Measurements from ENCODE around the gene HMGN3. TPM values are rescaled to one million over a fixed set of nuclear protein-coding genes. Genes with fewer than 3 reads are reported as not detected.
A peak's percentile ranks its signal among the peaks of the same experiment; 100 is the strongest.
"Not testable (repeated sequence)": the region's sequence is repeated elsewhere in the genome, so short reads cannot be mapped to it uniquely, and the experiment has no call there.

The HMGN3 gene
- 336 TPM for polyA plus RNA-seq (ENCODE audit: insufficient read length)
- long read RNA-seq, donor 1, transcript HMGN3-202 (6 exons, 872 nt), result minor isoform, 81 of 251 reads
- long read RNA-seq, donor 1, transcript HMGN3-201 (6 exons, 831 nt), result major isoform, 125 of 251 reads
- long read RNA-seq, donor 1, partial matches to known transcripts, result 39 of 251 reads
- long read RNA-seq, donor 1, other reads (novel, unspliced or antisense), result 6 of 251 reads
- long read RNA-seq, donor 2, transcript HMGN3-202 (6 exons, 872 nt), result minor isoform, 77 of 221 reads
- long read RNA-seq, donor 2, transcript HMGN3-201 (6 exons, 831 nt), result major isoform, 104 of 221 reads
- long read RNA-seq, donor 2, partial matches to known transcripts, result 40 of 221 reads
- long read RNA-seq, donor 2, other reads (novel, unspliced or antisense), result 0 of 221 reads
- long read RNA-seq, donor 3, transcript HMGN3-201 (6 exons, 831 nt), result major isoform, 65 of 142 reads
- long read RNA-seq, donor 3, transcript HMGN3-202 (6 exons, 872 nt), result minor isoform, 55 of 142 reads
- long read RNA-seq, donor 3, partial matches to known transcripts, result 22 of 142 reads
- long read RNA-seq, donor 3, other reads (novel, unspliced or antisense), result 0 of 142 reads
- long read RNA-seq, donor 4, transcript HMGN3-202 (6 exons, 872 nt), result major isoform, 11 of 28 reads
- long read RNA-seq, donor 4, transcript HMGN3-201 (6 exons, 831 nt), result major isoform, 11 of 28 reads
- long read RNA-seq, donor 4, partial matches to known transcripts, result 6 of 28 reads
- long read RNA-seq, donor 4, other reads (novel, unspliced or antisense), result 0 of 28 reads
- long read RNA-seq, donor 5, transcript HMGN3-201 (6 exons, 831 nt), result major isoform, 236 of 500 reads
- long read RNA-seq, donor 5, transcript HMGN3-202 (6 exons, 872 nt), result minor isoform, 134 of 500 reads
- long read RNA-seq, donor 5, partial matches to known transcripts, result 102 of 500 reads
- long read RNA-seq, donor 5, other reads (novel, unspliced or antisense), result 28 of 500 reads
- long read RNA-seq, donor 6, transcript HMGN3-201 (6 exons, 831 nt), result major isoform, 91 of 201 reads
- long read RNA-seq, donor 6, transcript HMGN3-202 (6 exons, 872 nt), result minor isoform, 72 of 201 reads
- long read RNA-seq, donor 6, partial matches to known transcripts, result 38 of 201 reads
- long read RNA-seq, donor 6, other reads (novel, unspliced or antisense), result 0 of 201 reads
- long read RNA-seq, donor 7, transcript HMGN3-201 (6 exons, 831 nt), result major isoform, 150 of 423 reads
- long read RNA-seq, donor 7, transcript HMGN3-202 (6 exons, 872 nt), result minor isoform, 94 of 423 reads
- long read RNA-seq, donor 7, partial matches to known transcripts, result 179 of 423 reads
- long read RNA-seq, donor 7, other reads (novel, unspliced or antisense), result 0 of 423 reads
- long read RNA-seq, donor 8, transcript HMGN3-202 (6 exons, 872 nt), result minor isoform, 29 of 91 reads
- long read RNA-seq, donor 8, transcript HMGN3-201 (6 exons, 831 nt), result major isoform, 38 of 91 reads
- long read RNA-seq, donor 8, partial matches to known transcripts, result 24 of 91 reads
- long read RNA-seq, donor 8, other reads (novel, unspliced or antisense), result 0 of 91 reads

DNA sequence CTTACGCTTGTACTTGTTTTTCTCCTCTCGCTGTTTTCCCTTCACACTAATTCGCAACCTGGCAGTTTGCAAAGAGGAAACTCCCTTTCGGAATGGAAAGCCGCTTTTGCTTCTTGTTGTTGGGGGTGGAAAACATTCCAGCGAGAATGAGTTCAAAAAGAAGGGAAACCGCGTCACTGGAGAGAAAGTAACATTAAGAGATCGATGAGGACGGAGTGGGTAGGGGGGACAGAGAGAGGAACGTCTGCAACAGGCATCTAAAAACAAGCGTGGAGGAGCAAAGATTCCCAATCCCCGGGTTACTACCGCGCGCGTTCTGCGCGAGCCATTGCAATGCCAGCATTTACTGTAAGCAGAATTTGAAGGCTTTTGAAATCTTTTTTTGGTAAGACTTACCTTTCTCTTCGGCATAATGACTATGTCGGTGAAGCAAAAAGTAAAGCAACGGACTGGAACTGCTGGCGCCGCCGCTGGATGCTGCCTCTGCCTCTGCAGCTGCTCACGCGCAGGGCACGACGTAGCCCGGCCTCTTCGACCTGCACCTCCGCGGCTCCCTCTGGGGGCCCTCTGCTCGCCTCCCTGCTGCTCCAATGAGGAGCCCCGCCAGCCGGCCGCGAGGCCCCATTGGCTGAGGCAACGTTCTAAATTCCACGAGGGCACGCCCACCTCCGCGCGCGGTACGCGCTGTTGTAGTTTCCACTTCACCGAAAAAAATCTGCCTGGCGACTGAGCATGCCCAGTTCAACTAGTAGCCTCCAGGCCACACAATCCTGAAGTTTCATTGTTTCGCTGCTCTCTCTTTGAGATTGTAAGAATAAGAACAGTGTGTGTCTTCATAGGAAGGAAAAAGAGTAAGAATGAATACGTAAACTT lies at the start of gene HMGN3:
TSS of gene HMGN3 (minus strand) at position 533 of the 873 bp plus-strand sequence.
- peak; percentile 93 for DNase-seq

DNA sequence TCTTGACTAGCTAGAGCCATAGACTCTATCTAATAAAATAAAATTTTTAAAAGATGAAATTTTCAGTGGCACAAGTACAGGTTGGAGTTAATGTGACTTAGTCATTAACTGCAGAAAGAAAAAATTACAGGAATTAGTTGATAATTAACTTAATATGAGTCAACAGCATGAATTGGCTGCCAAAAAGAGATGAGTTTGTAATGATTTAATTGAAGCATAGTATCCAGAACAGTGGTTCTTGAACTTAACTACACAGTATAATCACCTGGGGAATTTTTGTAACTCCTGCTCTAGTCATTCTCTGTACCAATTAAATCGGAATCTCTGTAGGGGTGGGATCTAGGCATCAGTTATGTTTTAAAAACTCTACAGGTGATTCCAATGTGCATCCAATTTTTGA lies 46.3 kb upstream of the HMGN3 start:
- DNase-seq, result no peak

DNA sequence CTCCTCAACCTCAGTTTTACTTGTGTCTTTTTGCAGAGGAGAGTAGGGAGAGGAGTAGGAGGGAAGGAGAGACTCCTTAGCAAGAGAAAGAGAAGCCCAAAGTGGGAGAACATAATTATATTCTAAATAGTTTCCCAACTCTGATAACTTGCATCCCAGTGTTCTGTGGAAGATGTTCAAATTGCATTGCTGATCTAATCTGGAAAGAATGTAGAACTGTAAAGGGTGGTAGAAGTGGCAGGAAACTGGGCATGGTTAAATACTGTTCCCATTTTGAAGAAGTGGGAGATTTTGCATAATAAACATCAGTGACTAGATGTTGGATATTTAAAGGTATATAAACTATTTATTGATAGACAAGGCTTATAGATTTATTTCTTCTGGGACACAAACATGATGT lies 42.6 kb upstream of the HMGN3 start:
- no peak for DNase-seq

DNA sequence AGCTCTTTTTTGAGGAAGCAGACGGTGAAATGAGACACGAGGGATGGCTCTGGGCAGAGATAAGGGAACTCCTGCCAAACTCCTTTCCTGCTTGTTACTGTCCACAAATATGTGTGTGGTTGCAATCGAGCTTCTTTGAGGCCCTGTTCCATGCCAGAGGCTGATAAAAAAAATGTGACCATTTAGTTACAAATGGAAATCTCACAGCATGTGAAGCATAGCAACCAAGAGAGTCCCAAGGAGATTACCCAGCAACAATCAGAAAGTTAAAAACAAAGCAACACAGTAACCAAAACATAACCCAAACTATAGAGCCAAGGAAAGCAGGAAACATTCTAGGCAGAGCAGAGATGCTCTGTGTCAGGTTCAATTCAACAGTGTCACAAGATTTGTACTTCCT lies 35.4 kb upstream of the HMGN3 start:
- no peak for DNase-seq

DNA sequence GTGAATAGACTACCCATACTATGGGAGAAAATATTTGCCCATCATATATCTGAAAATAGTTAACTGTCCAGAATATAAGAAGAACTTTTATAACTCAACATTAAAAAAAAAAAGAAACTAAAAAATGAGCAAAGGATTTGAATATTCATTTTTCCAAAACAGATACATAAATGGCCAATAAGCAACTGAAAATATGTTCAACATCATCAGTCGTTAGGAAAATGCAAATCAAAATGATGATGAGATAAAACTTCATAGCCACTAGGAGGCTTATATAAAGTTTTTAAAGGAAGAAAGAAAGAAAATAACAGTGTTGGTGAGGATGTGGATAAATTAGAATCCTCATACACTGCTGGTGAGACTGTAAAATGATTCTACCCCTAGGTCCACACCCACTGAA lies 32.6 kb upstream of the HMGN3 start:
- no peak for DNase-seq

DNA sequence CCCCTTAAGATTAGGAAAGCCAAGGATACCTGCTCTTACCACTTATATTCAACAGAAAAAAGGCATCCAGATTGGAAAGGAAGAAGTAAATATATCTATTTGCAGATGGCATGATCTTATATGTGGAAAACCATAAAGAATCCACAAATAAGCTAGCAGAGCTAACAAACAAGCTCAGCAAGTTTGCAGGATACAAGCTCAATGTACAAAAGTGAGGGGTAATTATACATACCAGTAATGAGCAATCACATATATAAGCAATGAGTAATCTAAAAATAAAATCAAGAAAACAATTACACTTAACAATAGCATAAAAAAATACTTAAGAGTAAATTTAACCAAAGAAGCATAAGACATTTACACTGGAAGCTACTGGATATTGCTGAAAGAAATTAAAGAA lies 31.6 kb upstream of the HMGN3 start:
- no peak for DNase-seq

DNA sequence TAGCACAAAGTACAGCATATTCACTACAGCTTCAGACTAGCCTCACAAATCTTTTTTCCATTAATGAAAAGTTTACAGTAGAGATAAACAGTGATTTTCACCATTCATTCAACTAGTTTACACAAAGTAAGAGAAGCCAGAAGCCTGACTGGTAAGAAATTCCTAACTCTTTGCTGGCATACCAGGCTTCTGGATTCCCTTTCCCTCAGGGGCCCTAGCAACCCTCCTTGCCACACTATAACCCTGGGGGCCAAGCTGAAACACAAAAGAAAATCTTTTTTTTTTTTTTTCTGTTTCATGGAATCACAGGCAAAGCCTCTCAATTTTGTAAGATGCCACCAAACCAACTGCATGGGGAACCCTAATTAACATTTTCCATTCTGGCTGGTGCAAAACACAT lies 28.9 kb upstream of the HMGN3 start:
- no peak for DNase-seq

DNA sequence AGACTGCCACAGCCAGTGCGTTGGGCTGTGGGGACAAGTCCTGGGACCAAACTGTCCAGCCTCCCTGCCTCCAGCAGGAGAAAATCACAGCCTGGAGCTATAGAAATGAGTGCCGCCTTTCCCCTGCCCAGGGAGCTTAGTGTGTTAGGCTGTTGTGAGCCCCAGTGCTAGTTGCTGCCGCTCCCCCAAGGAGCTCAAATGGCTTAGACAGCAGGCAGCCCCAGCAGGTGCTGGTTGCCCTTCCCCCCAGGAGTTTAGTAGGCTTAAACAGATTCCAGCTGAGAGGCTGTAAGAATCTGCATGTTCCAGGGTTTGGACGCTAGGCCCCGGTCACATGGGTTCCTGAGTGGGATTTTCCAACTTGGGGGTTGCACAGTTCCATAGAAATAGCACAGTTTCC lies 27.2 kb upstream of the HMGN3 start:
- no peak for DNase-seq

DNA sequence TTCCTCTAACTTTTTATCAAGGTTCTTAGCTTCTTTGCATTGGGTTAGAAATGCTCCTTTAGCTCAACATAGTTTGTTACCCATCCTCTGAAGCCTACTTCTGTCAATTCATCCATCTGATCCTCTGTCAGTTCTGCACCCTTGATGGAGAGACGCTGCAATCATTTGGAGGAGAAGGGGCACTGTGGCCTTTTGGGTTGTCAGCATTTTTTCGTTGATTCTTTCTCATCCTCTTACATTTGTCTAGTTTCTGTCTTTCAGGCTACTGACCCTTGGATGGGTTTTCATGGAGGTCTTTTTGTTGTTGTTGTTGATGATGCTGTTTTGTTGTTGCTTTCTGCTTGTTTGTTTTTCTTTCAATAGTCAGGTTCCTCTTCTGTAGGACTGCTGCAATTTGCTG lies 26.3 kb upstream of the HMGN3 start:
- no peak for DNase-seq

DNA sequence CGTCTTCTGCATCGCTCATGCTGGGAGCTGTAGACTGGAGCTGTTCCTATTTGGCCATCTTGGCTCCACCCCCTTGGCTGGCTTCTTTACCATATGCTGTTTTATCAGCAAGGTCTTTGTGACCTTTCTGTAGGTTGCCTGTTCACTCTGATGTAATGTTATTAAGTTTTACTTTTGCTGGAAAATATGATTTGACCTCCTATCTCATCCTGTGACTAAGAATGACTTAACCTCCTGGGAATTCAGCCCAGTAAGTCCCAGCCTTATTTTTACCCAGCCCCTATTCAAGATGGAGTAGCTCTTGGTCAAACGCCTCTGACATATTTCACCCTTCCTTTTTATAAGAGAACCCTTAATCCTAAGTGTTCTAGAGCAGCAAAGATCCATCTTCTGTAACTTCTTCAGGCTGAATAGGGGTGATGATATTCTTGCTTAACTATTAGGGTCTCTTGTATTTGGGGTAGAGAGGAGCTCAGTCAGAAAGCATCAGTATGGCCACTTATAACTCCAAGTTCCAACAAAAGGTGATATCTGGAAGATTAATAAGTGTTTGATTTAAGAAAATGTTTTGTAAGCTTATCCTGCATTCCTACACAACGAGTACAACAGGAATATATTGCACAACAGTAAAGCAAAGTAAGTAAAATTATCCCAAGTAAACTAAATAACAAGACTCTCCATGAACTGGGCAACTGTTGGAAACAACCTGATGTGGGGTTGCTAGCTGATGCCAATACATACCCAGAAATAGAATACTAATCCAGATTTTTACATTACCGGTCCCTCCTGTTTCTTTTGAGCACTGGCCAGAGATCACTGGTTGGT lies 23.1 kb upstream of the HMGN3 start:
- no peak for DNase-seq

DNA sequence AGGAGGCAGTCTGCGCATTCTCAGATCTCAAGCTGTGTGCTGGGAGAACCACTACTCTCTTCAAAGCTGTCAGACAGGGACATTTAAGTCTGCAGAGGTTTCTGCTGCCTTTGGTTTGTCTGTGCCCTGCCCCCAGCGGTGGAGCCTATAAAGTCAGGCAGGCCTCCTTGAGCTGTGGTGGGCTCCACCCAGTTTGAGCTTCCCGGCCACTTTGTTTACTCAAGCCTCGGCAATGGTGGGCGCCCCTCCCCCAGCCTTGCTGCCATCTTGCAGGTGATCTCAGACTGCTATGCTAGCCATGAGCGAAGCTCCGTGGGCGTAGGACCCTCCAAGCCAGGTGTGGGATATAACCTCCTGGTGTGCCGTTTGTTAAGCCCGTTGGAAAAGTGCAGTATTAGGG lies 22.3 kb upstream of the HMGN3 start:
- DNase-seq, result not testable (repeated sequence)

DNA sequence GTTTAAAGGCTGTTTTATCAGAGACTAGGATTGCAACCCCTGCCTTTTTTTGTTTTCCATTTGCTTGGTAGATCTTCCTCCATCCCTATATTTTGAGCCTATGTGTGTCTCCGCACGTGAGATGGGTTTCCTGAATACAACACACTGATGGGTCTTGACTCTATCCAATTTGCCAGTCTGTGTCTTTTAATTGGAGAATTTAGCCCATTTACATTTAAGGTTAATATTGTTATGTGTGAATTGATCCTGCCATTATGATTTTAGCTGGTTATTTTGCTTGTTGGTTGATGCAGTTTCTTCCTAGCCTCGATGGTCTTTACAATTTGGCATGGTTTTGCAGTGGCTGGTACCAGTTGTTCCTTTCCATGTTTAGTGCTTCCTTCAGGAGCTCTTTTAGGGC lies 20.6 kb upstream of the HMGN3 start:
- DNase-seq, result not testable (repeated sequence)

DNA sequence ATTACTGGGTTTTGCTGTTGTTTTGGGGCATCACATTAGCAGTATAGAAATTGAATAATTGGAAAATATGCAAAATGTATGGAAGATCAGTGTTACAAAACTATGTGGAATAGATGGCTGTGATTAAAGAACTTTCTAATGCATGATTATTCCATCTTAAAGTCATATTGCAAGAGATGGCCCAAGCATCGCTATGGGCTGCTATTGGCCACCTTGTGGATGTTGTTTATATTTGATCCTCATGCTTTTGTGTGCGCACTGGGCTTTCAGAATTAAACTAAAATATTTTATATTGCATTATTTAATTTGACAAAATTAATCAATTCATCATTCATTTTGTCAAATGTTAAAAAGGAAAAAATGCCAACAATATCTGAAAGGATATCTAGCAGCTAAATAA lies 16.1 kb upstream of the HMGN3 start:
- no peak for DNase-seq

DNA sequence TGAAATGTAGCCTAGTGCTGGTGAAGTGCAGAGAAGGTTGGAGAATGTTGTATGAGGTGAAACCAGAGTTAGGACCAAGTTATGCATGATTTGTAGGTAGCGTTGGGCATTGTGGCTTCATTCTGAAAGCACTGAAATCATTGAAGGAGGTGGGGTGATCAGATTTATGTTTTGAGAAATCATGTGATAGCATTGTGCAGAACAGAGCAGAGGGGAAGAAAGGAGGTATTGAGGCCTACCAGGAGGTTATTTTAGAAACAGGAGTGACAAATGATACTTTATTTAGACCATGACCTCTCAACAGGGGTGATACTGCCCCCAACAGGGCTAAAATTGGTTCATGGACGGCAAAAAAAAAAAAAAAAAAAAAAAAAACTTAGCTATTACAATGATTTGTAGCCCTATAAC lies 15.6 kb upstream of the HMGN3 start:
- no peak for DNase-seq

DNA sequence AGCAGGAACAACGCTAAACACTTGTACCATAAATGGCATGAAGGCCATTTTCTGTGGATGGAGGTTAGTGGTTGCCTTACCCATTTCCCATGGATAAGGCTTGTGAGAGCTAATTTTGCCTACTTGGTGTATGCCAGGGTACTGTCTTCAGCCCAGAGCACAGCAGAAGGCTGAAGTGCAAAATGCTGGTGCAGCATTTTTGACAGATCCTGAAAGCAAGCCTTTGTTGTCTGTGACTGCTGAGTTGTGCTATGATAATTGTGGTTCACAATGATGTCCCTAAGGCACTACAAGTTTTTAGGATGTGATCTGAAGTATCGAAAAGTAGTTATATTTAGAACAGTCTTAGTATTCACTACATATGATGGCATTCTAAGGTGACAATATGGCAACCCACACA lies 14.7 kb upstream of the HMGN3 start:
- DNase-seq, result no peak

DNA sequence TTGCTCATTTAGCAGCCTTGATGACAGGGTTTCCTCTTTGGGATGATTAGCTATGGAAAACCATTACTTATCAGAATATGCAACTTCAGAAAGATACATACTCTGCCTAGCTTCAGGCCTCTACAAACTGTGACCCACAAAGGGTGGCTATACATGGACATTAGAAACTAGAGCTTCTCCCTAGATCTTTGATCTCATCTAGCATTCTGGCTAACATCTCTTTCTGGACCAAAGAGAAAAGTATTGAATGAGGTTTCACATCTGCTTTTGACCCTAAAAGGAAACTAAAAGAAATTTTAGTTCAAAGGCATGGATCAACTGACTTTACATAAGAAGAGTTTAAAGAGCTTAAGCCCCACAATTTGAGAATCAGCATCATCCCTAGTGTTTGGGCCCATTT lies 12.4 kb upstream of the HMGN3 start:
- DNase-seq, result no peak

DNA sequence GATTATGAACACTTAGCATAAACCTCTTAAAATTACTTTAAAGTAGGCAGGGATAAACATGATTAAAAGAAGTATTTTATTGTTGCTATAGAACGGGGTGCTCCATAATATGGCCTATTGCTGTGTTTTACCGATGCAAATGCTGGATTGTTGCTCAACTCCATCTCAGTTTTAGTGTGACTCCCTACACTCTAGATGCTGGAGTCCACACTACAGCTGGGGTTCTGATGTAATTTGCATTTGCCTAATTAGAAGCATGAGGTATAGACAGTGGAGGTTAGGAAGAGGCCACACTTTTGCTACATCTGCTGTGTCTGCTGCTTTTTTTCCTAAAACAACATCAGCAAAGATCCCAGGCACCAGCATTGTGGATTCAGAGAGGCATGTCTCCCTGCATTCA lies 6.7 kb upstream of the HMGN3 start:
- DNase-seq, result no peak

DNA sequence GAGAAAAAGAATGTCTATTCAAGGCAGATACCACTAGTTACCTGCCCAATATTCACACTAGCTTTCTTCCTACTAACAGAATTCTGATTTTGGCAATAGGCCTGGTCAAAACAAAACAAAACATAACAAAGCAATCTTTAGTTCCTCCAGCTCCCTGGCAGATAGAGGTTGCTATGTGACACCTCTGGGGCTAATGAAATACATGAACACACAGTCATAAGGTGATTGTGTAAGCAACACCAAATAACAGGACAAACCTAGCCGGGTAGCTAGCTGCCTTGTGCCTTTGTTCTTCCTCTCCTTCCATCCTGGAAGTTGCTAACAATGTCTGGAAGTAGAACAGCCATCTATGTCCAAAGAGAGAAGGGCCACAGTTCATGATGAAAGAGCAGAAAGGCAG lies 6.0 kb upstream of the HMGN3 start:
- DNase-seq, result no peak

DNA sequence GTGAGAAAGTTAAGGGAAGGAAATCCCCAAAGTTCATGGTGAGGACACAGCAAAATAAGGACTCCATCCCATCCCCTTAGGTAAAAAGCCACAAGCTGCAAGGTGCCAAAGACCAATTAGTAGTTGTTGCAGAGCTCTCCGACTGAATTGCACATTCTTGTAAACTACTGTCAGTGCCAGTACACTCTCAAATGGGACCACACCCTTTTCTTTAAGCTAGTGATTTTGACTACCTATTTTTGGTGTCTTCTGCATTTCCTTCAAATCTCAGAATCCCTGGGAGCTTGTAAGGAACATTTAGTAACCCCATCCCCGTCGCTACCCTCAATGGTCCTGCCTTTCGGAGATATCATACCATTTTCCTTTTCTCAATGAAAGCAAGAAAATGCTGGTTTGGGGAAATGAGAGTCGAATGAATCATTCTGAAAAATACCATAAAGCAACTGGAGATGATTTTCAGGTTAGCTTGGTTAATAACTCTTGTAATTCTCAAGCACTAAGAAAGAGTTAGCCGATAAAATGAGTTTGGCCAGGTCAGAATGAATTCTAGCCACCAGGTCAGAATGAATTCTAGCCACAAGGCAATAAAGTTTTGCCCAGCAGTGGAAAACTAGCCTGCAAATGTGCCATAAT lies 5.2 kb upstream of the HMGN3 start:
- no peak for DNase-seq
